ENCODE results near the gene APEH.

Gene APEH

GRCh38 chr3:49717211-49717958 lies 43.2 kb downstream of the APEH start:
- Mint-ChIP-seq H3K4me1 (ENCODE audit: low read depth in 2 of 2) (peaks cover 16 to 29% of the 10 kb centered on the region in 2 donors), H3K36me3 (ENCODE audit: insufficient read depth) (peaks cover 37% of the 10 kb centered on the region), H3K9me3 (no peaks in the 10 kb centered on the region), H3K4me3 (peak overlapping the region; percentile 45 to 51), H3K27me3 (no peaks in the 10 kb centered on the region), H3K27ac (no peak overlapping the region)
- ATAC-seq (replicated peaks) (no peak), DNase-seq (no peak)

- no peak for DNase-seq
Observed at GRCh38 chr3:49717959-49718857, 44.1 kb downstream of the APEH start.

GRCh38 chr3:49718858-49719213 lies 44.7 kb downstream of the APEH start:
- no peaks in the 10 kb centered on the region for H3K9me3 Mint-ChIP-seq
- ATAC-seq (replicated peaks) (no peak), DNase-seq (no peak)
- H3K27ac Mint-ChIP-seq, result peak overlapping the region in 1 of 2 donors; percentile 89
- peaks cover 24 to 37% of the 10 kb centered on the region in 2 donors for H3K4me1 Mint-ChIP-seq (ENCODE audit: low read depth in 2 of 2)
- peak overlapping the region; percentile 87 to 95 for H3K4me3 Mint-ChIP-seq
- H3K36me3 Mint-ChIP-seq (ENCODE audit: insufficient read depth), result peaks cover 50% of the 10 kb centered on the region
- no peaks in the 10 kb centered on the region for H3K27me3 Mint-ChIP-seq

More at GRCh38 chr3:49717959-49718857, 44.1 kb downstream of the APEH start:
- Mint-ChIP-seq H3K36me3 (ENCODE audit: insufficient read depth) (peaks cover 44% of the 10 kb centered on the region), H3K4me3 (peak overlapping the region; percentile 87 to 95), H3K27me3 (no peaks in the 10 kb centered on the region), H3K4me1 (ENCODE audit: low read depth in 2 of 2) (peaks cover 22 to 37% of the 10 kb centered on the region in 2 donors), H3K9me3 (no peaks in the 10 kb centered on the region), H3K27ac (peak overlapping the region in 1 of 2 donors; percentile 89)
- ATAC-seq (replicated peaks), result no peak

DNA sequence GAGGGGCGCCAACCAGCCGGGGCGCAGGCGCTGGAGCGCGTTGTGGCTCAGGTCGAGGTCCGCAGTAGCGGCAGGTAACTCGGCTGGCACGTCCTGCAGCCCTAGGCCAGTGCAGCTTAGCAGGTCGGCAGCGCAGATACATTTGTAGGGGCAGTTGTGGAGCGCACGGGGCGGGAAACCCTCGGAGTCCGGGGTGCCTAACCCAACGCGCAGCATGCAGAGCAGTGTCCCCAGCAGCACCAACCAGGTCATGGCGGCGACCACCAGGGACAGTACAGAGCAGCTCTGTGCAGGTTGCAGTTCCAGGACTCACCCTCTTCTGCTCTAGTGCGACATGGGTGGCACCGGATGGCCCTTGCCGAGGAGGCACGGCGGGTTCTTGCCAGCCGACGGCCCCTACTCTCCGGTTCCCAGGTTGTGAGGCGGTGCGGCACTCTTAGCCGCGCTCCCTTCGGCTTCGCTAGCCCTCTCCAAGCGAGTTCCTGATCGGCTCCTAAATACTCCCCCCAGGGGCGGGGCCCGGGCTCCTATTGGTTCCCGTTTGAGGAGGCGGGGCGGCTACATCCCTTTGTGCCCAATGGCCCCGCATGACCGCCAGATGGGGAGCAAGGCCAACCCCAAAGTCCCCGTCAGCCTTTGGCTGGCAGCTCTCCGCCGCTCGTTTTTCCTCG lies 45.2 kb downstream of the APEH start, which contains the start of gene AMIGO3:
Gene AMIGO3 (minus strand): TSS at position 471 of the 671 bp plus-strand sequence. CDS start 219 bp downstream, at position 252.
- peak; percentile 71 for ATAC-seq (replicated peaks)
- H3K27me3 Mint-ChIP-seq, result no peaks in the 10 kb centered on the region
- H3K4me1 Mint-ChIP-seq (ENCODE audit: low read depth in 2 of 2), result peaks cover 27 to 38% of the 10 kb centered on the region in 2 donors
- H3K36me3 Mint-ChIP-seq (ENCODE audit: insufficient read depth), result peaks cover 55% of the 10 kb centered on the region
- peak within 1 kb of the TSS; percentile 89 to 93 for H3K27ac Mint-ChIP-seq
- H3K9me3 Mint-ChIP-seq, result no peaks in the 10 kb centered on the region
- H3K4me3 Mint-ChIP-seq, result peak within 1 kb of the TSS; percentile 87 to 95
- DNase-seq, result peak; percentile 87 to 91 (median 91)

- Mint-ChIP-seq H3K9me3 (no peaks in the 10 kb centered on the region), H3K27me3 (no peaks in the 10 kb centered on the region), H3K4me3 (peak overlapping the region; percentile 15 to 31), H3K27ac (no peak overlapping the region), H3K36me3 (ENCODE audit: insufficient read depth) (peaks cover 56% of the 10 kb centered on the region), H3K4me1 (ENCODE audit: low read depth in 2 of 2) (peaks cover 32 to 38% of the 10 kb centered on the region in 2 donors)
- DNase-seq (no peak), ATAC-seq (replicated peaks) (no peak)
Observed at GRCh38 chr3:49720855-49721595, 46.9 kb downstream of the APEH start.

DNA sequence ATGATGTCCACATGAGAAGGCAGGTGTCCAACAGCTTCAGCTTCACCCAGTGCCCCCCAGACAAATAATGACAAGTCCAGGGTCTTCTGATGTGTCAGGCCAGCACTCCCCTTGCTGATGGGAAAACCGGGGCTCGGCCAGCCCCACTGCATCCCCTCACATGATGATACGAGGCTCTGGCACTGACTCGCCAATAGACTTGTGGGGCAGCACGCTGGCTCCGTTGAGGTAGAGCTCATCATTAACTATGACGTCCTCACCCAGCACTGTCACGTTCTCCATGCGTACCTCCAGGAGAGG lies 47.4 kb downstream of the APEH start:
- DNase-seq (no peak), ATAC-seq (replicated peaks) (no peak)
- Mint-ChIP-seq H3K9me3 (no peaks in the 10 kb centered on the region), H3K27me3 (no peaks in the 10 kb centered on the region), H3K36me3 (ENCODE audit: insufficient read depth) (peaks cover 56% of the 10 kb centered on the region), H3K4me3 (peak overlapping the region in 1 of 2 donors; percentile 31), H3K27ac (peak overlapping the region in 1 of 2 donors; percentile 99), H3K4me1 (ENCODE audit: low read depth in 2 of 2) (peaks cover 32 to 38% of the 10 kb centered on the region in 2 donors)

- Mint-ChIP-seq H3K27me3 (no peaks in the 10 kb centered on the region), H3K36me3 (ENCODE audit: insufficient read depth) (peaks cover 56% of the 10 kb centered on the region), H3K27ac (peak overlapping the region; percentile 95 to 99), H3K4me1 (ENCODE audit: low read depth in 2 of 2) (peaks cover 32 to 38% of the 10 kb centered on the region in 2 donors), H3K9me3 (no peaks in the 10 kb centered on the region), H3K4me3 (peak overlapping the region; percentile 89 to 96)
- DNase-seq (no peak), ATAC-seq (replicated peaks) (no peak)
Observed at GRCh38 chr3:49721896-49722781, 48.0 kb downstream of the APEH start.

DNA sequence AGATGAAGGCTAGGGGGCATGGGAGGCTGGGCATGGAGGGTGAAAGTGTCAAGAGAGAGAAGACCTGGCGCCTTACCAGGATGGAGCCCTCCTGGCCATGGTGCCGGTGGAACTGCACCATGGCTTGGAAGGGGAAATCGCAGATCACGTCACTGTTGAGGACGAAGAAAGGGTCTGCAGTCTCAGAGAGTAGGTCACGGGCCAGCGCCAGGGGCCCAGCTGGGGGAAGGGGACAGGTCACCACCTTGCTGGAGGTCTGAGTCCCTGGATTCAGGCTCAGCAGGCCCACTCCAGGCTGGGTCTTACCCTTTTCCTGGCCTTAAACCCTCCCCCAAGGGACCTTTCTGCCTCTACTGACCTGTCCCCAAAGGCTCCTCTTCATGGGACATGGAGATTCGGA lies 48.7 kb downstream of the APEH start:
- Mint-ChIP-seq H3K4me3 (peak overlapping the region; percentile 89 to 96), H3K36me3 (ENCODE audit: insufficient read depth) (peaks cover 56% of the 10 kb centered on the region), H3K27ac (peak overlapping the region; percentile 95 to 99), H3K9me3 (no peaks in the 10 kb centered on the region), H3K4me1 (ENCODE audit: low read depth in 2 of 2) (peaks cover 32 to 38% of the 10 kb centered on the region in 2 donors), H3K27me3 (no peaks in the 10 kb centered on the region)
- ATAC-seq (replicated peaks), result no peak
- DNase-seq, result no peak

DNA sequence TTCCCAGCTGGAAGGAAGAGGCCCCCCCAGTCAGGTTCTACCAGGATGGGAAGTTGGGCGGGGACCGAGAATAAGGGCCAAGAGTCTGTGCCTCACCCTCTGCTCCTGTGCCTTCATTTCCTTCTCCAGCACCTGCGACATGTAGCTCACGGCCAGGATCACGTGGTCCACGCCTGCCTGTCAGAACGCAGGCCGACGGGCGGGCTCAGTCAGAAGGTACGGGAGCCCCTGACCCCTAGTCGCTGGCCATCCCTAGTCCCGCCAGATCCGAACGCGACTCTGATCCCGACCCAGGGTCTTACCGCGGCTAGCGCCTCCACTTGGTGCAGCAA lies 49.1 kb downstream of the APEH start:
- peak; percentile 37 to 43 (median 42) for DNase-seq
- H3K4me1 Mint-ChIP-seq (ENCODE audit: low read depth in 2 of 2), result peaks cover 32 to 38% of the 10 kb centered on the region in 2 donors
- peak overlapping the region; percentile 89 to 96 for H3K4me3 Mint-ChIP-seq
- peak; percentile 13 for ATAC-seq (replicated peaks)
- H3K27ac Mint-ChIP-seq, result peak overlapping the region; percentile 95 to 99
- H3K36me3 Mint-ChIP-seq (ENCODE audit: insufficient read depth), result peaks cover 56% of the 10 kb centered on the region
- H3K27me3 Mint-ChIP-seq, result no peaks in the 10 kb centered on the region
- no peaks in the 10 kb centered on the region for H3K9me3 Mint-ChIP-seq

DNA sequence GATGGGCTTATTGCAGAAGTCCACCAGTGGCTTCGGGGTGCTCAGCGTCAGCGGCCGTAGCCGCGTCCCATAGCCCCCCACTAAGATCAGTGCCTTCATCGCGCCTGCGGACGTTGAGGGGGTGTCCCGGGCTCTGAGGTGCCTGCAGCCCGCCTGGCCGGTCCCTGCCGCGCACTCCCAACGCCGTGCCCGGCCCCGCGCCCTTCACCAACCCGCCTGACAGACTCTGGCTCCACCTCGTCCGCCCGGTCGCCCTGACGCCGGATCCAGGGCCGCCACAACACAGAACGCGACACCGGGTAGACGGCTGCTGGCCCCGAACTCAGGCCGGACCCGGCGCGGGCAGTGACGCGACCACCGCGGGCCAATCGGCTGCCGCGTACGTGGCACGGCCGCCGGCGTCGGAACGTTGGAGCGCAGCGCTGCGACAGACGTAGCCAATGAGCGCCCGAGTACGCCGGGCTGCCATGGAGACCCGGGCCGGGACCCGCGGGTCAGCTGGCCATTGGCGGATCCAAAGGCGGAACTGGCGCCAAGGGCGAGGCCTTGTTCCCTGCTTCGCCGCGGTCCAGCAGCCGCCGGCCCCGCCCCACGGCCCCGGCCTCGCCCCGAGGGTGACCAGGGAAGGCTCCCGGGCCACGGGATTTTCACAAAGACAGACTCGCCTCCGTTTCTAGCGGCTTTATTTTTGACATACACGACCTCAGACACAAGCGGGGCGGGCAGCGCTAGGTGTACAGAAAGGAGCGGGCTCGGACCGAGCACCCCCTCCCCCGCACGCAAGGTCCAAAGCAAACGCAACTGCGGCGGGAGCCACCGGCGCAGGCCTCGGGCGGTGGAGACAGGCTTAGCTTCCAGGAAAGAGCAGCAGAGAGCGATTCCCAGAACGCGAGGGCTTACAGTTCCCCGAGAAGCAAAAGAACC lies 49.7 kb downstream of the APEH start, which contains the start of gene GMPPB:
Gene GMPPB (minus strand): TSS at position 324 of the 924 bp plus-strand sequence. CDS start 225 bp downstream, at position 99.
- peak within 1 kb of the TSS; percentile 95 to 99 for H3K27ac Mint-ChIP-seq
- peak within 1 kb of the TSS; percentile 89 to 96 for H3K4me3 Mint-ChIP-seq
- ATAC-seq (replicated peaks), result peak; percentile 75
- peaks cover 27 to 33% of the 10 kb centered on the region in 2 donors for H3K4me1 Mint-ChIP-seq (ENCODE audit: low read depth in 2 of 2)
- peak; percentile 86 to 91 (median 87) for DNase-seq
- no peaks in the 10 kb centered on the region for H3K9me3 Mint-ChIP-seq
- H3K36me3 Mint-ChIP-seq (ENCODE audit: insufficient read depth), result peaks cover 51% of the 10 kb centered on the region
- H3K27me3 Mint-ChIP-seq, result no peaks in the 10 kb centered on the region

GRCh38 chr3:49724586-49724985 lies 50.4 kb downstream of the APEH start:
- H3K9me3 Mint-ChIP-seq, result no peaks in the 10 kb centered on the region
- H3K4me1 Mint-ChIP-seq (ENCODE audit: low read depth in 2 of 2), result peaks cover 22 to 27% of the 10 kb centered on the region in 2 donors
- H3K36me3 Mint-ChIP-seq (ENCODE audit: insufficient read depth), result peaks cover 44% of the 10 kb centered on the region
- DNase-seq (peak; percentile 20 to 30 (median 24)), ATAC-seq (replicated peaks) (peak; percentile 18)
- peak overlapping the region; percentile 95 to 99 for H3K27ac Mint-ChIP-seq
- H3K4me3 Mint-ChIP-seq, result peak overlapping the region; percentile 89 to 96
- no peaks in the 10 kb centered on the region for H3K27me3 Mint-ChIP-seq

Measured in effector memory CD8-positive, alpha-beta T cell (primary cell).